ENCODE measurements around the gene EIF4E2. TPM values are rescaled to one million over a fixed set of nuclear protein-coding genes. Genes with fewer than 3 reads are reported as not detected.

EIF4E2 gene
- total and polyA plus RNA-seq, 2 of the 13 experiments (the other 11 are each of a cell fraction or from before 2014, with no cell fraction given): 25.0 to 101 TPM

DNA sequence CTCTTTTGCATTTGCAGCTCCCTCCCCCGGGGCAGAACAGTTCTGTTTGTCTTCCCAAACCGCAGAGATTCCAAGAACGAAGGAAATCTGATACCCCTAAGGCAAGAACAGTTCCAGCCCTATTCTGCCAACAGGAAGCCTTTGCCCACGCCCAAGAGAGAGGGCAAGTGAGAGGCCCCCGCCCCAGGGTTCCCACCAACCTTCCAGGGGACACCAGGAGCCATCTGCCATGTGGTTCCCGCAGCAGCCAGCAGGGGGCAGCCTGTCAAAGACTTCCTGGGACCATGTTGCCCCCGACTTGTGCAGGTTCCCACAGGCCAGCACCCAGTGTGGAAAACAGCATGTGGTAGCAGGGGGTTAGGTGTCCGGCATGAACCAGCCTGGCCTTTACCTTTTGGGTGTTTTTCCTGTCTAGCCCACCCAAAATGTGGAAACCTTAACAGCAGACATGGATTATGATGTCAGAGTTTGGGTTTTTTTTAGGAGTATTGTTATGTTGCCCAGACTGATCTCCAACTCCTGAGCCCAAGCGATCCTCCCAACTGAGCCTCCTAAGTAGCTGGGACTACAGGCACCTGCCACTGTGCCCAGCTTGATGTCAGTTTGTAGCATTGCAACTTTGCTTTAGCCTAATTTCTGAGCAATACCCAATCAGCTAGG lies 61.2 kb downstream of the EIF4E2 start (continued):
- peak; percentile 64 for TF ChIP-seq GABPB1 (CRISPR knock-in tag; IDR thresholded peaks at IDR 0.05)
- no peak for TF ChIP-seq ARNT (IDR thresholded peaks at IDR 0.05)
- TF ChIP-seq, protein P1, sequence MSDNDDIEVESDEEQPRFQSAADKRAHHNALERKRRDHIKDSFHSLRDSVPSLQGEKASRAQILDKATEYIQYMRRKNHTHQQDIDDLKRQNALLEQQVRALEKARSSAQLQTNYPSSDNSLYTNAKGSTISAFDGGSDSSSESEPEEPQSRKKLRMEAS (IDR thresholded peaks at IDR 0.05): 0 out of 2 replicates have a peak, but pooled peaks have one; percentile 18
- peak; percentile 74 for TF ChIP-seq STAG1 (CRISPR knock-in tag; IDR thresholded peaks at IDR 0.05)
- TF ChIP-seq NFKB2 (CRISPR knock-in tag; IDR thresholded peaks at IDR 0.05; ENCODE audit: borderline replicate concordance): 0 out of 2 replicates have a peak, but pooled peaks have one; percentile 48
- no peak for TF ChIP-seq ETV6 (CRISPR knock-in tag; conservative IDR thresholded peaks at IDR 0.05)
- no peak for TF ChIP-seq ZNF282 (IDR thresholded peaks at IDR 0.05; ENCODE audit: partially characterized antibody)
- TF ChIP-seq XBP1 (CRISPR knock-in tag; IDR thresholded peaks at IDR 0.05): no peak
- TF ChIP-seq, protein P2, sequence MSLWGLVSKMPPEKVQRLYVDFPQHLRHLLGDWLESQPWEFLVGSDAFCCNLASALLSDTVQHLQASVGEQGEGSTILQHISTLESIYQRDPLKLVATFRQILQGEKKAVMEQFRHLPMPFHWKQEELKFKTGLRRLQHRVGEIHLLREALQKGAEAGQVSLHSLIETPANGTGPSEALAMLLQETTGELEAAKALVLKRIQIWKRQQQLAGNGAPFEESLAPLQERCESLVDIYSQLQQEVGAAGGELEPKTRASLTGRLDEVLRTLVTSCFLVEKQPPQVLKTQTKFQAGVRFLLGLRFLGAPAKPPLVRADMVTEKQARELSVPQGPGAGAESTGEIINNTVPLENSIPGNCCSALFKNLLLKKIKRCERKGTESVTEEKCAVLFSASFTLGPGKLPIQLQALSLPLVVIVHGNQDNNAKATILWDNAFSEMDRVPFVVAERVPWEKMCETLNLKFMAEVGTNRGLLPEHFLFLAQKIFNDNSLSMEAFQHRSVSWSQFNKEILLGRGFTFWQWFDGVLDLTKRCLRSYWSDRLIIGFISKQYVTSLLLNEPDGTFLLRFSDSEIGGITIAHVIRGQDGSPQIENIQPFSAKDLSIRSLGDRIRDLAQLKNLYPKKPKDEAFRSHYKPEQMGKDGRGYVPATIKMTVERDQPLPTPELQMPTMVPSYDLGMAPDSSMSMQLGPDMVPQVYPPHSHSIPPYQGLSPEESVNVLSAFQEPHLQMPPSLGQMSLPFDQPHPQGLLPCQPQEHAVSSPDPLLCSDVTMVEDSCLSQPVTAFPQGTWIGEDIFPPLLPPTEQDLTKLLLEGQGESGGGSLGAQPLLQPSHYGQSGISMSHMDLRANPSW (CRISPR knock-in tag; IDR thresholded peaks at IDR 0.05; ENCODE audit: borderline replicate concordance): 0 out of 2 replicates have a peak, but pooled peaks have one; percentile 29
- TF ChIP-seq GATAD2A (CRISPR knock-in tag; IDR thresholded peaks at IDR 0.05): 0 out of 2 replicates have a peak, but pooled peaks have one; percentile 34
- peak; percentile 19; the same call in 1 of the 2 replicates for TF ChIP-seq TEAD2 (CRISPR knock-in tag; IDR thresholded peaks at IDR 0.05)
- TF ChIP-seq DNMT3B (CRISPR knock-in tag; conservative IDR thresholded peaks at IDR 0.05): no peak
- 0 out of 2 replicates have a peak, but pooled peaks have one; percentile 60 for TF ChIP-seq FOXC1 (CRISPR knock-in tag; IDR thresholded peaks at IDR 0.05; ENCODE audit: borderline replicate concordance)
- peak; percentile 36 for TF ChIP-seq YY1 (IDR thresholded peaks at IDR 0.05; ENCODE audit: insufficient read depth, insufficient replicate concordance, low read depth, low read length)
- TF ChIP-seq MIXL1 (CRISPR knock-in tag; IDR thresholded peaks at IDR 0.05): no peak
- TF ChIP-seq, protein P3, sequence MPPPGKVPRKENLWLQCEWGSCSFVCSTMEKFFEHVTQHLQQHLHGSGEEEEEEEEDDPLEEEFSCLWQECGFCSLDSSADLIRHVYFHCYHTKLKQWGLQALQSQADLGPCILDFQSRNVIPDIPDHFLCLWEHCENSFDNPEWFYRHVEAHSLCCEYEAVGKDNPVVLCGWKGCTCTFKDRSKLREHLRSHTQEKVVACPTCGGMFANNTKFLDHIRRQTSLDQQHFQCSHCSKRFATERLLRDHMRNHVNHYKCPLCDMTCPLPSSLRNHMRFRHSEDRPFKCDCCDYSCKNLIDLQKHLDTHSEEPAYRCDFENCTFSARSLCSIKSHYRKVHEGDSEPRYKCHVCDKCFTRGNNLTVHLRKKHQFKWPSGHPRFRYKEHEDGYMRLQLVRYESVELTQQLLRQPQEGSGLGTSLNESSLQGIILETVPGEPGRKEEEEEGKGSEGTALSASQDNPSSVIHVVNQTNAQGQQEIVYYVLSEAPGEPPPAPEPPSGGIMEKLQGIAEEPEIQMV (CRISPR knock-in tag; IDR thresholded peaks at IDR 0.05; ENCODE audit: low read depth): 0 out of 2 replicates have a peak, but pooled peaks have one; percentile 34
- peak; percentile 29; the same call in 1 of the 2 replicates for TF ChIP-seq ZNF839 (CRISPR knock-in tag; IDR thresholded peaks at IDR 0.05; ENCODE audit: borderline replicate concordance)
- TF ChIP-seq ZNF614 (CRISPR knock-in tag; IDR thresholded peaks at IDR 0.05; ENCODE audit: borderline replicate concordance): peak; percentile 46; the same call in 1 of the 2 replicates
- no peak for TF ChIP-seq ZNF431 (CRISPR knock-in tag; IDR thresholded peaks at IDR 0.05; ENCODE audit: borderline replicate concordance, low read depth)
- TF ChIP-seq, protein P4, sequence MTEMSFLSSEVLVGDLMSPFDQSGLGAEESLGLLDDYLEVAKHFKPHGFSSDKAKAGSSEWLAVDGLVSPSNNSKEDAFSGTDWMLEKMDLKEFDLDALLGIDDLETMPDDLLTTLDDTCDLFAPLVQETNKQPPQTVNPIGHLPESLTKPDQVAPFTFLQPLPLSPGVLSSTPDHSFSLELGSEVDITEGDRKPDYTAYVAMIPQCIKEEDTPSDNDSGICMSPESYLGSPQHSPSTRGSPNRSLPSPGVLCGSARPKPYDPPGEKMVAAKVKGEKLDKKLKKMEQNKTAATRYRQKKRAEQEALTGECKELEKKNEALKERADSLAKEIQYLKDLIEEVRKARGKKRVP (CRISPR knock-in tag; IDR thresholded peaks at IDR 0.05): no peak
- no peak for TF ChIP-seq FOSL2 (CRISPR knock-in tag; IDR thresholded peaks at IDR 0.05)
- TF ChIP-seq IRF2 (CRISPR knock-in tag; IDR thresholded peaks at IDR 0.05): 0 out of 2 replicates have a peak, but pooled peaks have one; percentile 32

Data from HepG2 (cell line).